ENCODE results near the gene ELOVL2. TPM values are rescaled to one million over a fixed set of nuclear protein-coding genes. Genes with fewer than 3 reads are reported as not detected.

The ELOVL2 gene
- total and polyA plus RNA-seq, 10 of the 15 experiments (the other 5 are each of a cell fraction or from before 2014, with no cell fraction given): 0.01 to 0.03 TPM; not detected in 8

- TF ChIP-seq CHD4 (IDR thresholded peaks at IDR 0.05): no peak
- no peak for TF ChIP-seq POLR2A (IDR thresholded peaks at IDR 0.05; ENCODE audit: low read depth, low read length)
- TF ChIP-seq MEF2A (IDR thresholded peaks at IDR 0.05; ENCODE audit: insufficient read depth, low read depth, low read length): no peak
- TF ChIP-seq, protein P1, sequence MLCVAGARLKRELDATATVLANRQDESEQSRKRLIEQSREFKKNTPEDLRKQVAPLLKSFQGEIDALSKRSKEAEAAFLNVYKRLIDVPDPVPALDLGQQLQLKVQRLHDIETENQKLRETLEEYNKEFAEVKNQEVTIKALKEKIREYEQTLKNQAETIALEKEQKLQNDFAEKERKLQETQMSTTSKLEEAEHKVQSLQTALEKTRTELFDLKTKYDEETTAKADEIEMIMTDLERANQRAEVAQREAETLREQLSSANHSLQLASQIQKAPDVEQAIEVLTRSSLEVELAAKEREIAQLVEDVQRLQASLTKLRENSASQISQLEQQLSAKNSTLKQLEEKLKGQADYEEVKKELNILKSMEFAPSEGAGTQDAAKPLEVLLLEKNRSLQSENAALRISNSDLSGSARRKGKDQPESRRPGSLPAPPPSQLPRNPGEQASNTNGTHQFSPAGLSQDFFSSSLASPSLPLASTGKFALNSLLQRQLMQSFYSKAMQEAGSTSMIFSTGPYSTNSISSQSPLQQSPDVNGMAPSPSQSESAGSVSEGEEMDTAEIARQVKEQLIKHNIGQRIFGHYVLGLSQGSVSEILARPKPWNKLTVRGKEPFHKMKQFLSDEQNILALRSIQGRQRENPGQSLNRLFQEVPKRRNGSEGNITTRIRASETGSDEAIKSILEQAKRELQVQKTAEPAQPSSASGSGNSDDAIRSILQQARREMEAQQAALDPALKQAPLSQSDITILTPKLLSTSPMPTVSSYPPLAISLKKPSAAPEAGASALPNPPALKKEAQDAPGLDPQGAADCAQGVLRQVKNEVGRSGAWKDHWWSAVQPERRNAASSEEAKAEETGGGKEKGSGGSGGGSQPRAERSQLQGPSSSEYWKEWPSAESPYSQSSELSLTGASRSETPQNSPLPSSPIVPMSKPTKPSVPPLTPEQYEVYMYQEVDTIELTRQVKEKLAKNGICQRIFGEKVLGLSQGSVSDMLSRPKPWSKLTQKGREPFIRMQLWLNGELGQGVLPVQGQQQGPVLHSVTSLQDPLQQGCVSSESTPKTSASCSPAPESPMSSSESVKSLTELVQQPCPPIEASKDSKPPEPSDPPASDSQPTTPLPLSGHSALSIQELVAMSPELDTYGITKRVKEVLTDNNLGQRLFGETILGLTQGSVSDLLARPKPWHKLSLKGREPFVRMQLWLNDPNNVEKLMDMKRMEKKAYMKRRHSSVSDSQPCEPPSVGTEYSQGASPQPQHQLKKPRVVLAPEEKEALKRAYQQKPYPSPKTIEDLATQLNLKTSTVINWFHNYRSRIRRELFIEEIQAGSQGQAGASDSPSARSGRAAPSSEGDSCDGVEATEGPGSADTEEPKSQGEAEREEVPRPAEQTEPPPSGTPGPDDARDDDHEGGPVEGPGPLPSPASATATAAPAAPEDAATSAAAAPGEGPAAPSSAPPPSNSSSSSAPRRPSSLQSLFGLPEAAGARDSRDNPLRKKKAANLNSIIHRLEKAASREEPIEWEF (IDR thresholded peaks at IDR 0.05; ENCODE audit: insufficient replicate concordance, low read depth, low read length): no peak
- no peak for TF ChIP-seq TAF1 (IDR thresholded peaks at IDR 0.05; ENCODE audit: borderline replicate concordance, low read depth, low read length)
- TF ChIP-seq ZSCAN29 (IDR thresholded peaks at IDR 0.05): no peak
Observed at GRCh38 chr6:10939840-10940239, 104.3 kb downstream of the ELOVL2 start (continued).

- ChIA-PET RAD21 (ENCODE audit: unreplicated experiment) (no interaction called here), POLR2A (no interaction called here), SMC1A (ENCODE audit: uncharacterized antibody, unreplicated experiment) (interaction anchor here (1.0 kb wide), 1 partner anchor 60 kb away, joined by 3 read pairs; no protein-coding TSS in a partner anchor), CTCF (interaction anchor here (1.5 kb wide), 1 partner anchor 21 kb away, joined by 3 read pairs; no protein-coding TSS in a partner anchor)
- intact Hi-C loops (cut with micrococcal nuclease; ENCODE audit: unreplicated experiment) (no loop called here), in situ Hi-C loops (cut with MboI) (no loop called here)
- Histone ChIP-seq H3K9me3 (replicated peaks; ENCODE audit: control insufficient read depth, insufficient read depth, low read length) (no peaks in the 10 kb centered on the region), H3K79me2 (ENCODE audit: control insufficient read depth, insufficient read depth, low read length) (no peaks in the 10 kb centered on the region), H3K27me3 (replicated peaks in 1 of 2; ENCODE audit: control insufficient read depth in 2 of 2, insufficient read depth in 2 of 2, low read length in 1 of 2) (peaks cover 1 to 3% of the 10 kb centered on the region in 2 experiments; a peak in 2 of 4 replicates), H3K9ac (ENCODE audit: control insufficient read depth, insufficient read depth, low read length) (no peak overlapping the region), H3K4me2 (ENCODE audit: control insufficient read depth, insufficient read depth) (no peak overlapping the region), H3K4me1 (ENCODE audit: control insufficient read depth, insufficient read depth, low read length) (no peaks in the 10 kb centered on the region), H3K27ac (ENCODE audit: control insufficient read depth, insufficient read depth) (no peak overlapping the region), H3K4me3 (no peak overlapping the region), H3K36me3 (ENCODE audit: control insufficient read depth in 2 of 2, insufficient read depth in 2 of 2, low read length in 1 of 2) (no peaks in the 10 kb centered on the region), H4K20me1 (ENCODE audit: control insufficient read depth, insufficient read depth) (no peaks in the 10 kb centered on the region), H2AFZ (ENCODE audit: control insufficient read depth, low read depth, low read length) (no peak overlapping the region)
- ATAC-seq (no peak), FAIRE-seq (no peak), DNase-seq (ENCODE audit: low read depth, low spot score) (no peak)
- TF ChIP-seq SIX5 (IDR thresholded peaks at IDR 0.05; ENCODE audit: low read depth, low read length, severe bottlenecking) (no peak), MXI1 (IDR thresholded peaks at IDR 0.05; ENCODE audit: low read depth, low read length) (no peak), SREBF2 (IDR thresholded peaks at IDR 0.05; ENCODE audit: low read length) (no peak), FOXM1 (IDR thresholded peaks at IDR 0.05; ENCODE audit: low read depth, low read length) (no peak), SRF (IDR thresholded peaks at IDR 0.05; ENCODE audit: low read depth in 2 of 2, low read length in 2 of 2) (no peak)
- TF ChIP-seq, protein P2, sequence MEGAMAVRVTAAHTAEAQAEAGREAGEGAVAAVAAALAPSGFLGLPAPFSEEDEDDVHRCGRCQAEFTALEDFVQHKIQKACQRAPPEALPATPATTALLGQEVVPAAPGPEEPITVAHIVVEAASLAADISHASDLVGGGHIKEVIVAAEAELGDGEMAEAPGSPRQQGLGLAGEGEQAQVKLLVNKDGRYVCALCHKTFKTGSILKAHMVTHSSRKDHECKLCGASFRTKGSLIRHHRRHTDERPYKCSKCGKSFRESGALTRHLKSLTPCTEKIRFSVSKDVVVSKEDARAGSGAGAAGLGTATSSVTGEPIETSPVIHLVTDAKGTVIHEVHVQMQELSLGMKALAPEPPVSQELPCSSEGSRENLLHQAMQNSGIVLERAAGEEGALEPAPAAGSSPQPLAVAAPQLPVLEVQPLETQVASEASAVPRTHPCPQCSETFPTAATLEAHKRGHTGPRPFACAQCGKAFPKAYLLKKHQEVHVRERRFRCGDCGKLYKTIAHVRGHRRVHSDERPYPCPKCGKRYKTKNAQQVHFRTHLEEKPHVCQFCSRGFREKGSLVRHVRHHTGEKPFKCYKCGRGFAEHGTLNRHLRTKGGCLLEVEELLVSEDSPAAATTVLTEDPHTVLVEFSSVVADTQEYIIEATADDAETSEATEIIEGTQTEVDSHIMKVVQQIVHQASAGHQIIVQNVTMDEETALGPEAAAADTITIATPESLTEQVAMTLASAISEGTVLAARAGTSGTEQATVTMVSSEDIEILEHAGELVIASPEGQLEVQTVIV (IDR thresholded peaks at IDR 0.05; ENCODE audit: borderline replicate concordance, partially characterized antibody): no peak
- TF ChIP-seq, protein P3, sequence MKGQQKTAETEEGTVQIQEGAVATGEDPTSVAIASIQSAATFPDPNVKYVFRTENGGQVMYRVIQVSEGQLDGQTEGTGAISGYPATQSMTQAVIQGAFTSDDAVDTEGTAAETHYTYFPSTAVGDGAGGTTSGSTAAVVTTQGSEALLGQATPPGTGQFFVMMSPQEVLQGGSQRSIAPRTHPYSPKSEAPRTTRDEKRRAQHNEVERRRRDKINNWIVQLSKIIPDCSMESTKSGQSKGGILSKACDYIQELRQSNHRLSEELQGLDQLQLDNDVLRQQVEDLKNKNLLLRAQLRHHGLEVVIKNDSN (IDR thresholded peaks at IDR 0.05; ENCODE audit: borderline replicate concordance, extremely low read length, insufficient read depth, low read depth, low read length): no peak
- no TSS peak for BruUV-seq (replicated peaks)
- 0% methylated on average over 1 of the region's 1 CpG for WGBS (ENCODE audit: insufficient coverage, insufficient replicate concordance, low lambda C conversion rate, missing lambda C conversion rate)
Observed at GRCh38 chr6:10933126-10933525, 111.0 kb downstream of the ELOVL2 start.

All from GM12878 (cell line).